ENCODE measurements around the gene TM9SF3. TPM values are rescaled to one million over a fixed set of nuclear protein-coding genes. Genes with fewer than 3 reads are reported as not detected.
"Not testable (repeated sequence)": the region's sequence is repeated elsewhere in the genome, so short reads cannot be mapped to it uniquely, and the experiment has no call there.

TM9SF3 gene
- total RNA-seq, 1 experiment from 2014 or later = 74.1 TPM

GRCh38 chr10:96570511-96570910 is 16.3 kb downstream of the TM9SF3 start:
- DNase-seq (ENCODE audit: low read depth) = no peak

DNA sequence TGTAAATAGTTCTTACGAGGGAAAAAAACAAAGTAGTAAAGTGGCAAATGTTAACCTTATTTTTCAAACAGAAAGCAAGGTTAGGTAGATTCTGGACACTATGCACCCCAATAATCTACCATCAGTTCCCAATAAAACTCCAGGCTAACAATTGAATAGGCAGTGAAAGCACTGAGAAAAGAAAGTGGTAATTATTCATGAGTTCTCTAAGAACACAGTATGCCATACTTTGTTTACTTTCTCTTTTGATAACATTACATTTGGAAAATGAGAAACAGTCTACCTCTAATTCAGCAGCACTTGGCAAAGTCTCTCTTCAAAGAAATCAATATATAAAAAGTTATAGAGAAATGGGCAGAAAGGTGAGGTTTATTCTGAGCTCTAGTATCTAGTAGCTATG is 18.4 kb downstream of the TM9SF3 start:
- DNase-seq (ENCODE audit: low read depth) = no peak

GRCh38 chr10:96565774-96566173 is 21.0 kb downstream of the TM9SF3 start:
- DNase-seq (ENCODE audit: low read depth) = no peak

- DNase-seq (ENCODE audit: low read depth) = no peak
Observed at GRCh38 chr10:96560966-96561887, 25.6 kb downstream of the TM9SF3 start.

GRCh38 chr10:96560489-96560888 is 26.3 kb downstream of the TM9SF3 start:
- no peak for DNase-seq (ENCODE audit: low read depth)

- no peak for DNase-seq (ENCODE audit: low read depth)
Observed at GRCh38 chr10:96556003-96556402, 30.8 kb downstream of the TM9SF3 start.

- DNase-seq (ENCODE audit: low read depth) = no peak
Observed at GRCh38 chr10:96555330-96555729, 31.5 kb downstream of the TM9SF3 start.

GRCh38 chr10:96548589-96548988 is 38.2 kb downstream of the TM9SF3 start:
- DNase-seq (ENCODE audit: low read depth) = peak; percentile 7

DNA sequence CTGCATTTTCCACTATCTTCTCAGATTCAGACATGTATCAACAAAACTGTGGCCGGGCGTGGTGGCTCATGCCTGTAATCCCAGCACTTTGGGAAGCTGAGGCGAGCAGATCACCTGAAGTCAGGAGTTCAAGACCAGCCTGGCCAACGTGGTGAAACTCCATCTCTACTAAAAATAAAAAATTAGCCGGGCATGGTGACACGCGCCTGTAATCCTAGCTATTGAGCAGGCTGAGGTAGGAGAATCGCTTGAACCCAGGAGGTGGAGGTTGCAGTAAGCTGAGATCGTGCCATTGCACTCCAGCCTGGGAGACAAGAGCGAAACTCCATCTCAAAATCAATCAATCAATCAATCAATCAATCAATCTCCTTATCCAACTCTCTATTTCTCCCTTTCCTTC is 41.3 kb downstream of the TM9SF3 start:
- DNase-seq (ENCODE audit: low read depth) = not testable (repeated sequence)

GRCh38 chr10:96541921-96542320 is 44.9 kb downstream of the TM9SF3 start:
- DNase-seq (ENCODE audit: low read depth) = no peak

DNA sequence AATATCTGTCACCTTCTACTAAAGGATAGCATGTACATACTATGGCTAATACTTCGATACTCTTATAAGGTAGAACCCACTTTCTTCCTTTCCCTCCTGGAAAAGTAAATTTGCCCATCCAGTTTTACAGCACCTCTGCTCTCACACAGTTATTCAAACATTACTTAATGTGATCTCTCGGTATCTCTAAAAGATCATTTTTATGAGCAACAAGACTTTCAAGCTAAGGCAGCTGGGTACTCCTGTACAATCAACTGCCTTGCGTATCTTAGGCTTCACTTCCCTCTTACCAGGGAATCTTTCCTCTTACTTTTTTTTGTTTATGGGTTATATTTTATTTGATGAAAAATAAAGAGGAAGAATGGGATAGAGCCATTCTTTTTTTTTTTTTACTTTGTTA is 46.6 kb downstream of the TM9SF3 start:
- no peak for DNase-seq (ENCODE audit: low read depth)

DNA sequence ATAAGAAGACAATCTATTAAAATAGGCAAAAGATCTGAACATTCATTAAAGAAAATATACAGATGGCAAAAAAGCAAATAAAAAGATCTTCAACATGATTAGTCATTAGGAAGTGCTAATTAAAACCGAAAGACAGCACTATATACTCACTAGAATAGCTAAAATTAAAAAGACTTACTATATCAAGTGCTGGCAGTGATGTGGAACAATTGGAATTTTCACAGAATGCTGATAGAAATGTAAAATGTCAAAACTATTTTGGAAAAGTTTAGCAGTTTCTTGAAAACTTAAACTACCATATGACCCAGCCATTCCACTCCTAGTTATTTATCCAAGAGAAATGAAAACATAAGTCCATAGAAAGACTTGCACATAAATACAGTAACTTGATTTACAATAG is 48.1 kb downstream of the TM9SF3 start:
- DNase-seq (ENCODE audit: low read depth) = no peak

DNA sequence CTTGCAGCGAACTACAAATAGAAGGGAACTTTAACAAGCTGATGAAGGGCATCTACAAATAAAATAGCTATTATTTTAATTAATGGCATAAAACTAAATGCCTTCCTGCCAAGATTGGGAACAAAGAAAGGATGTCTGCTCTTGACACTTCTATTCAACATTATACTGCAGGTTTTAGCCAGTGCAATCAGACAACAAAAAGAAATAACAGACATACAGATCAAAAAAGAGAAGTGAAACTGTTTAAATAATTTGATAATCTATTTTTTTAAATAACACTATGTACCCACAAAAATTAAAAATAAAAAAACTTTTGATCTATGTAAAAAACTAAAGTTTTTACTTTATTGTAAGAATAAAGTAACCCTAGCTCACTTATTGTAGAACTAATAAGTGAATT is 50.7 kb downstream of the TM9SF3 start:
- DNase-seq (ENCODE audit: low read depth) = no peak

DNA sequence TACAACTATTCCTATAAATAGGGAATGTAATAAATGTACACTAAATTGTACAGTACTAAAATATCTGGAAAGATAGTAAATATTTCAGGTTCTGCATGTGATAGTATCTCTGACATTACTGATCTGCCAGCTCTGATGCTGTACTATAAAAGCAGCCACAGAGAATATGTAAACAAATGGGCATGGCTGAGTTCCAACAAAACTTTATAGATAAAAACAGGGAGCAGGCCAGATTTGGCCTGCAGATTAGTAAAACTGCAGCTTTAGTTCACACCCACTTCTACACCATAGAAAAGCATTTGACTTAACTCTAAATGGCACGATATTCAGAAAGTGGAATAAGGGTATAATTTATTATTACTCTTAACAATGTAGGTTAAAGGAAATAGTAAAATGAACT is 54.3 kb downstream of the TM9SF3 start:
- DNase-seq (ENCODE audit: low read depth) = no peak

GRCh38 chr10:96529634-96530279 is 57.1 kb downstream of the TM9SF3 start:
- no peak for DNase-seq (ENCODE audit: low read depth)

GRCh38 chr10:96524741-96525140 is 62.1 kb downstream of the TM9SF3 start:
- DNase-seq (ENCODE audit: low read depth) = no peak

- DNase-seq (ENCODE audit: low read depth) = no peak
Observed at GRCh38 chr10:96517284-96517683, 69.5 kb downstream of the TM9SF3 start.

DNA sequence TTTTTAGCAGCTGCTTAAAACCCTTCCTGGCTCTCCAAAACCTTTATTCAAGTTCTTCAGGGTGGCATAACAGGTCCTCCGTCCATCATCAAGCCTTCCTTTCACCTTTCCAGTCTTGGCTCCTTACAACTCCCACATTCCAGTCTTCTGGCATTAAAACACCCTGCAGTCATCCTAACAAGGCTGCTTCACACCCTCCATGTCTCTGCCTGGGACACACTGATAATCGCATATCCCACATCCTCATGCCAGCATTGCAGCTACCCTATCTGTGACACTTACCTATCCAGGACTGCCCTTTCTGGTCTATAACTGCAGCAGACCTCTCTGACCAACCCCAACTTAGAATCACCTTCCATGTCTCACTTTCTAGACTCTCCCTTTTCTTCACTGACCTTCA is 70.5 kb downstream of the TM9SF3 start:
- no peak for DNase-seq (ENCODE audit: low read depth)

- peak; percentile 92 for DNase-seq (ENCODE audit: low read depth)
Observed at GRCh38 chr10:96513698-96514561, 72.9 kb downstream of the TM9SF3 start, which contains the start of gene TLL2. TSS of gene TLL2 (minus strand) at chr10:96513926. CDS start at chr10:96513685, 241 bp downstream.

GRCh38 chr10:96513305-96513697 is 73.5 kb downstream of the TM9SF3 start:
- no peak for DNase-seq (ENCODE audit: low read depth)

DNA sequence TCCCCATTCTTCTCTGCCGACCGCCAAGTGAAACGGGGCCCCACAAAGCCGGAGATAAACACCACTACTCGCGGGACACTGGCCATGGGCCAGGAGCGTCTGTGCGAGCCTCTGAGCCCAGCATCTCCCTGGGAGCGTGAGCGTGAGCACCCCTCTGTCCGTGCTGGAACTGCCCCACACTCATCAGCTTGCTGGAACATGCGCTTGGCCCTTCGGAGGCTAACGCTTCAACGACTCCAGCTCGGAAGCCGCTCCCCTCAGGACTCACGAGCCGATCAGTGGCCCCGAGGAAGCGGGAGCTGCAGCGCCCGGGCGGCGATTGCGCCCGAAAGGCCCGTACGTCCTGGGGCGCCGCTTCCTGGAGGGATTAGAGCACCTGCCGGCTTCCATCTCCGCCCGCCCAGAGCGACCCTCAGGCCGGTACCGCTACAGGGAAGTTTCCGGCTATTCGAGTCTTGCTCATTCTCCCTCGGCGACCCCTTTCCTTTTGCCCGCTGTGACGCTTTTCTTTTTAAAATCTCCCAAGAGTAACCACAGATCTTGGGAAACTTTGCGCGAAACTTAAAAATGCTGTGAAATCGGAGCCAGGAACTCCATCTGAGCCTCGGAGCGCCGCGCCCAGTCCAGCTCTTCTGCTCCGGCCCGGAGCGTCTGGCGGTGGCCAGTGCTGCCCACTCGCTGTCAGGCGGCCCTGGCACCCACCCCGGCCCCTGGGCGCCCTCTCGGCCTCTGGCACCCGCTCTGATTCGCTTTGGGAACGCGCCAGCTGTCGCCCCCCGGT is 74.1 kb downstream of the TM9SF3 start:
- DNase-seq (ENCODE audit: low read depth) = peak; percentile 32

All from Daoy (cell line).